ENCODE measurements around the gene RAB40C. TPM values are rescaled to one million over a fixed set of nuclear protein-coding genes. Genes with fewer than 3 reads are reported as not detected.
"Not testable (repeated sequence)": the region's sequence is repeated elsewhere in the genome, so short reads cannot be mapped to it uniquely, and the experiment has no call there.

The RAB40C gene
- total and polyA plus RNA-seq, 4 donors = 25.1 to 58.9 (median 43.9) TPM

- H3K27ac ChIP-seq (ENCODE audit: low read depth in 1 of 2, low read length in 1 of 2) = no peak overlapping the region
- H3K4me3 ChIP-seq = no peak overlapping the region
- DNase-seq (no peak), ATAC-seq (ENCODE audit: insufficient read depth, low FRiP score) (no peak)
- H3K9ac ChIP-seq (ENCODE audit: insufficient read depth in 1 of 2, low read length in 2 of 2) = no peak overlapping the region
- peaks cover 0 to 13% (median 5%) of the 10 kb centered on the region in 4 donors for H3K36me3 ChIP-seq (ENCODE audit: control insufficient read depth in 4 of 4, insufficient read depth in 4 of 4, low read length in 4 of 4)
- no peaks in the 10 kb centered on the region for H3K9me3 ChIP-seq (ENCODE audit: control insufficient read depth in 4 of 4, insufficient read depth in 3 of 4, low read length in 3 of 4)
- no peak for TF ChIP-seq CTCF (IDR thresholded peaks at IDR 0.05; ENCODE audit: control extremely low read depth, extremely low read depth)
- 90 to 93% methylated on average over 12 of the region's 12 CpGs for WGBS, 2 donors
- H3K4me1 ChIP-seq (ENCODE audit: control insufficient read depth in 5 of 5, insufficient read depth in 5 of 5, low read length in 5 of 5) = peaks cover 0 to 26% (median 13%) of the 10 kb centered on the region in 5 donors
- H3K27me3 ChIP-seq (ENCODE audit: control insufficient read depth in 3 of 3, insufficient read depth in 3 of 3, low read length in 2 of 3) = no peaks in the 10 kb centered on the region
These were observed 6.8 kb downstream of the RAB40C start for GRCh38 chr16:596736-597060.

GRCh38 chr16:597655-598054 lies 7.8 kb downstream of the RAB40C start:
- not testable (repeated sequence) for H3K4me3 ChIP-seq; H3K27ac ChIP-seq (ENCODE audit: low read depth in 1 of 2, low read length in 1 of 2); H3K9me3 ChIP-seq (ENCODE audit: control insufficient read depth in 4 of 4, insufficient read depth in 3 of 4, low read length in 3 of 4); H3K9ac ChIP-seq (ENCODE audit: insufficient read depth in 1 of 2, low read length in 2 of 2); ATAC-seq (ENCODE audit: insufficient read depth, low FRiP score); DNase-seq; H3K27me3 ChIP-seq (ENCODE audit: control insufficient read depth in 3 of 3, insufficient read depth in 3 of 3, low read length in 2 of 3)
- H3K4me1 ChIP-seq (ENCODE audit: control insufficient read depth in 5 of 5, insufficient read depth in 5 of 5, low read length in 5 of 5) = peaks cover 0 to 17% (median 3%) of the 10 kb centered on the region in 5 donors
- WGBS, 2 donors = 96 to 97% methylated on average over 6 to 7 of the region's 7 CpGs
- peaks cover 0 to 13% (median 5%) of the 10 kb centered on the region in 4 donors for H3K36me3 ChIP-seq (ENCODE audit: control insufficient read depth in 4 of 4, insufficient read depth in 4 of 4, low read length in 4 of 4)

- DNase-seq (no peak), ATAC-seq (ENCODE audit: insufficient read depth, low FRiP score) (no peak)
- WGBS, 2 donors = 97% methylated on average over 43 of the region's 43 CpGs
- Histone ChIP-seq H3K9ac (ENCODE audit: insufficient read depth in 1 of 2, low read length in 2 of 2) (no peak overlapping the region), H3K4me1 (ENCODE audit: control insufficient read depth in 5 of 5, insufficient read depth in 5 of 5, low read length in 5 of 5) (peaks cover 0 to 11% (median 0%) of the 10 kb centered on the region in 5 donors), H3K27me3 (ENCODE audit: control insufficient read depth in 3 of 3, insufficient read depth in 3 of 3, low read length in 2 of 3) (no peaks in the 10 kb centered on the region), H3K27ac (ENCODE audit: low read depth in 1 of 2, low read length in 1 of 2) (no peak overlapping the region), H3K9me3 (ENCODE audit: control insufficient read depth in 4 of 4, insufficient read depth in 3 of 4, low read length in 3 of 4) (no peaks in the 10 kb centered on the region), H3K36me3 (ENCODE audit: control insufficient read depth in 4 of 4, insufficient read depth in 4 of 4, low read length in 4 of 4) (peaks cover 0 to 14% (median 5%) of the 10 kb centered on the region in 4 donors), H3K4me3 (no peak overlapping the region)
- TF ChIP-seq CTCF (IDR thresholded peaks at IDR 0.05; ENCODE audit: control extremely low read depth, extremely low read depth) = no peak
These were observed 9.2 kb downstream of the RAB40C start for GRCh38 chr16:598823-599739.

GRCh38 chr16:600781-601180 lies 10.9 kb downstream of the RAB40C start:
- Histone ChIP-seq H3K9me3 (ENCODE audit: control insufficient read depth in 4 of 4, insufficient read depth in 3 of 4, low read length in 3 of 4) (no peaks in the 10 kb centered on the region), H3K27me3 (ENCODE audit: control insufficient read depth in 3 of 3, insufficient read depth in 3 of 3, low read length in 2 of 3) (no peaks in the 10 kb centered on the region), H3K9ac (ENCODE audit: insufficient read depth in 1 of 2, low read length in 2 of 2) (no peak overlapping the region), H3K36me3 (ENCODE audit: control insufficient read depth in 4 of 4, insufficient read depth in 4 of 4, low read length in 4 of 4) (peaks cover 0 to 14% (median 7%) of the 10 kb centered on the region in 4 donors), H3K4me3 (no peak overlapping the region), H3K4me1 (ENCODE audit: control insufficient read depth in 5 of 5, insufficient read depth in 5 of 5, low read length in 5 of 5) (peaks cover 0 to 2% (median 0%) of the 10 kb centered on the region in 5 donors), H3K27ac (ENCODE audit: low read depth in 1 of 2, low read length in 1 of 2) (no peak overlapping the region)
- WGBS, 2 donors = 43 to 57% methylated on average over 7 of the region's 7 CpGs
- no peak for DNase-seq
- ATAC-seq (ENCODE audit: insufficient read depth, low FRiP score) = no peak
- no peak for TF ChIP-seq CTCF (IDR thresholded peaks at IDR 0.05; ENCODE audit: control extremely low read depth, extremely low read depth)

Data from lung (tissue), 12 donors.